ENCODE results near the gene UCHL5.
A peak's percentile ranks its signal among the peaks of the same experiment; 100 is the strongest.
"Not testable (repeated sequence)": the region's sequence is repeated elsewhere in the genome, so short reads cannot be mapped to it uniquely, and the experiment has no call there.

UCHL5 gene

DNA sequence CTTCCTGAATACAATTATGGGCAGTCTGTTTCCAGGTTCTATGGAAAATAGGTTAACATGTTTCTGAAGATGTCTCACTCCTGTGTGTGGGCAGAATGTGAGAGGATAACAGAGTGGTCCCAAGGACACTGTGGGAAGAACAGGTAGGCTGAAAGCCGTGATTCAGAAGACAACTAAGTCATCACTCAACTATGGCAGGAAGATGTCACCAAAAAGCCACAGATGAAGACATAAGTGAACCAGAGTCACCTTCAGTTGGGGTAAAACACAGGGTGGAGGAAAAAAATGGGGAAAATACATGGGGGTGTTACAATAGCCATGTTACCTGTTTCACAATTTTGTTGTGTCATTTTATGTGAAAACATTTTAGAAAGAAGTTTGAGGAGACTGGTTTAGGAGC is 75.1 kb downstream of the UCHL5 start:
- TF ChIP-seq, protein P1, sequence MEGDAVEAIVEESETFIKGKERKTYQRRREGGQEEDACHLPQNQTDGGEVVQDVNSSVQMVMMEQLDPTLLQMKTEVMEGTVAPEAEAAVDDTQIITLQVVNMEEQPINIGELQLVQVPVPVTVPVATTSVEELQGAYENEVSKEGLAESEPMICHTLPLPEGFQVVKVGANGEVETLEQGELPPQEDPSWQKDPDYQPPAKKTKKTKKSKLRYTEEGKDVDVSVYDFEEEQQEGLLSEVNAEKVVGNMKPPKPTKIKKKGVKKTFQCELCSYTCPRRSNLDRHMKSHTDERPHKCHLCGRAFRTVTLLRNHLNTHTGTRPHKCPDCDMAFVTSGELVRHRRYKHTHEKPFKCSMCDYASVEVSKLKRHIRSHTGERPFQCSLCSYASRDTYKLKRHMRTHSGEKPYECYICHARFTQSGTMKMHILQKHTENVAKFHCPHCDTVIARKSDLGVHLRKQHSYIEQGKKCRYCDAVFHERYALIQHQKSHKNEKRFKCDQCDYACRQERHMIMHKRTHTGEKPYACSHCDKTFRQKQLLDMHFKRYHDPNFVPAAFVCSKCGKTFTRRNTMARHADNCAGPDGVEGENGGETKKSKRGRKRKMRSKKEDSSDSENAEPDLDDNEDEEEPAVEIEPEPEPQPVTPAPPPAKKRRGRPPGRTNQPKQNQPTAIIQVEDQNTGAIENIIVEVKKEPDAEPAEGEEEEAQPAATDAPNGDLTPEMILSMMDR (IDR thresholded peaks at IDR 0.05), result no peak
- TF ChIP-seq ZFX (IDR thresholded peaks at IDR 0.05; ENCODE audit: borderline replicate concordance), result no peak
- H3K27ac ChIP-seq, result no peak overlapping the region

DNA sequence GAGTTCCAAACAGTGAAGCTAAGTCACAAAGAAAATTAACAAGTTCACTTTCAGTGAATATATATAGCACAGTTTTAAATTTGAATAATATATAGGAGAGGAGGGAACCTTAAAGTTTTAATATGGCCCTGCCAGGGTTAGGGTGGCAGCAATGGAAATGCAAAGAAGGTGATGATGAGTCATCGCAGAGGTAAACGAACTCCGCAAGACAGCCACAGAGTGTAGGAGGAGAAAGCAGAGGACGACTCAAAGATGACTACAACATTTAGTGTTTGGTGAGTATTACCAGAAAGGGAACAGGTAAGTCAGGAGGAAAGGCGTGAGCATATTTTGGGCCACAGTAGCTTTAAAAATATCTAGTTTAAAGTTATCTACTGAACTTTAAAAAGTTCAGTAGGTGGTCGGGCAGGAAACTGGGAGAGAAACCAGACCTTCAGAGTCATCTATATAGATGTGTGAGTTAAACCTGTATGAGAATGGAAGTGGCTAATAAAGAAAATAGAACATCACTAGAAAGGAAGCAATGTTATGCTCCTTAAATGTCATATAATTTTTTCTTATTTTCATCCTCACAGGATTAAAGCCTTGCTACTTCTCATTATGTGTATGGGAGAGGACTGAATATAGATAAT is 75.7 kb downstream of the UCHL5 start:
- H3K27ac ChIP-seq, result 0 out of 2 replicates have a peak overlapping the region, but pooled peaks have one; percentile 2

DNA sequence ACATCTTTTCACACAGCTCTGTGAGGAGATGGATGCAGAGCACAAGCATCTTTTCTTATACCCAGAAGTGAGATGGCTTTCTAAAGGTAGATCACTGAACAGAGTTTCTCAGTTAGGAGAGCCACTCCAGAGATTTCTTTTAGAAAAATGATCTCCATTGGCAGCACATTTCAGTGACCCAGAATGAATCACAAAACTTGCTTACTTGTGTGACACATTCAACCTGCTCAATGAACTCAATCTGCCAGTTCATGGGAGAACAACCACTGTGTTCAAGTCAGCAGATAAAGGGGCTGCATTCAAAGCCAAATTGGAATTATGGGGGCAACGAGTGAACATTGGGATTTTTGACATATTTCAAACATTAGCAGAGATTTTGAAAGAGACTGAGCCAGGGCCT is 78.3 kb downstream of the UCHL5 start:
- H3K27ac ChIP-seq, result no peak overlapping the region
- no peak for TF ChIP-seq ZFX (IDR thresholded peaks at IDR 0.05; ENCODE audit: borderline replicate concordance)
- TF ChIP-seq, protein P1 (IDR thresholded peaks at IDR 0.05), result no peak

More for the DNA sequence above, 75.7 kb downstream of the UCHL5 start:
- TF ChIP-seq, protein P1 (IDR thresholded peaks at IDR 0.05), result no peak
- no peak for TF ChIP-seq ZFX (IDR thresholded peaks at IDR 0.05; ENCODE audit: borderline replicate concordance)

GRCh38 chr1:192980334-192980733 is 78.8 kb downstream of the UCHL5 start:
- H3K27ac ChIP-seq, result not testable (repeated sequence)

- TF ChIP-seq, protein P1 (IDR thresholded peaks at IDR 0.05), result no peak
- no peak for TF ChIP-seq ZFX (IDR thresholded peaks at IDR 0.05; ENCODE audit: borderline replicate concordance)
- H3K27ac ChIP-seq, result no peak overlapping the region
Observed at GRCh38 chr1:192979542-192979941, 79.6 kb downstream of the UCHL5 start.

DNA sequence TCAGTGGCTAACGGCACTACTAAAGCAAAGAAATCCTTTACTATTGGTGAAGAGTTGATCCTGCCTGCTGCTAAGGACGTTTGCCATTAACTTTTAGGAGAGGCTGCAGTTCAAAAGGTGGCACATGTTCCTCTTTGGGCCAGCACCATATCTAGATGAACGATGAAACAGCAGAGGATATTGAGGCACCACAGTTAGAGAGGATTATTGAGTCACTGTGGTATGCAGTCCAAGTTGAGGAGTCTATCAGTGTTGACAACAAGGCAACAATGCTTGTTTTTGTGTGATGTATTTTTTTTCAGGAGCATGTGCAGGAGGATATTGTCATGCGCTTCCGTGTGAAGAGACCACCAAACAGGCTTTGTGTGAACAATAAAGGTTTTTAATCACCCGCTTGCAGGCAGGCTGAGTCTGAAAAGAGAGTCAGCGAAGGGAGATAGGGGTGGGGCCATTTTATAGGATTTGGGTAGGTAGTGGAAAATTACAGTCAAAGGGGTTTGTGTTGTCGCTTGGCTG is 80.9 kb downstream of the UCHL5 start:
- no peak overlapping the region for H3K27ac ChIP-seq
- no peak for TF ChIP-seq ZFX (IDR thresholded peaks at IDR 0.05; ENCODE audit: borderline replicate concordance)
- TF ChIP-seq, protein P1 (IDR thresholded peaks at IDR 0.05), result no peak

DNA sequence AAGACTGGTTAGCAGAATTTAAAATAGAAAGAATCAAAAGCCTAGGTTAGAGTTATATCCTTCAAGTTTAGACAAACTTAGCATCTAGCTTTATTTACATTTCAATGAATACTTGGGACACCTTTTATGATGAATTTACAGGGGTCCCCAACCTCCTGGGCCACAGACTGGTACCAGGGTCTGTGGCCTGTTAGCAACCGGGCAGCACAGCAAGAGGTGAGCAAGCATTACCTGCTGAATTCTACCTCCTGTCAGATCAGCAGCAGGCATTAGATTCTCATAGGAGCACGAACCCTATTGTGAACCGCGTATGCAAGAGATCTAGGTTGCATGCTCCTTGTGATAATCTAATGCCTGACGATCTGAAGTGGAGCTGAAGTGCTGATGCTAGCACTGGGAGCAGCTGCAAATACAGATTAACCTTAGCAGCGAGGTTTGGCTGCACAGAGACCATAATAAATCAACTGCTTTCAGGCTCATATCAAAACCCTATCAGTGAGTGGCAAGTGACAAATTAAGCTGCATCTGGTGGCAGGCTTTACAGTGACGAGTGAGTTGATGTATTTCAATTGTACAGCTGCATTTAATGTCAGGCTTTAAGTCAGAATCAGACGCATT is 82.0 kb downstream of the UCHL5 start:
- TF ChIP-seq, protein P1 (IDR thresholded peaks at IDR 0.05), result no peak
- no peak for TF ChIP-seq ZFX (IDR thresholded peaks at IDR 0.05; ENCODE audit: borderline replicate concordance)
- no peak overlapping the region for H3K27ac ChIP-seq
